Lower lobe of right lung (tissue), 2 donors: ENCODE results near the gene KRT79. TPM values are rescaled to one million over a fixed set of nuclear protein-coding genes. Genes with fewer than 3 reads are reported as not detected.

Source experiments
- ATAC-seq, 2 donors: fragments of 200-7000 bp; cut with Tn5 transposase; one replicate each; pipeline ENCODE4 v1.9.1; 2020 to 2022; ENCODE audit warnings: mild to moderate bottlenecking in 2 of 2, moderate library complexity in 2 of 2
- DNase-seq: peaks from one replicate; pipeline ENCODE4 v3.0.0-alpha.2; 2020
- H3K27ac ChIP-seq: fragments of 200-600 bp; one replicate; pipeline ENCODE4 v1.8.0; 2022
- H3K27me3 ChIP-seq: fragments of 200-600 bp; one replicate; pipeline ENCODE4 v1.8.0; 2022; ENCODE audit warnings: low read depth
- H3K36me3 ChIP-seq: fragments of 200-600 bp; one replicate; pipeline ENCODE4 v1.8.0; 2022; ENCODE audit warnings: mild to moderate bottlenecking
- H3K4me1 ChIP-seq: fragments of 200-600 bp; one replicate; pipeline ENCODE4 v1.8.0; 2022
- H3K4me3 ChIP-seq: fragments of 200-600 bp; one replicate; pipeline ENCODE4 v1.8.0; 2022; ENCODE audit warnings: mild to moderate bottlenecking
- H3K9me3 ChIP-seq: fragments of 200-600 bp; one replicate; pipeline ENCODE4 v1.8.0; 2022
- CTCF ChIP-seq: fragments of 200-600 bp; IDR thresholded peaks from one replicate; pipeline ENCODE4 v1.8.0; 2022; ENCODE audit warnings: antibody characterized with exemption, mild to moderate bottlenecking
- intact Hi-C: fragments of 100-400 bp; cut with DNase I; formaldehyde crosslinking; loops from one replicate; pipeline ENCODE4 v1.11.0; 2022
- total RNA-seq: library from RNA; stranded (reverse); fragmentation: NEBNext Ultra II Directional; extraction: Animal tissue kit (Norgen Biotek cat#: 25700); gene quantifications from one replicate; pipeline ENCODE4 v1.2.1, GENCODE V29; 2021
- donor health status: DM: no; HTN: yes; CAD: no; lungs with severe emphysema.

Gene KRT79
- total RNA-seq, 1 donor from 2014 or later, result 3.9 TPM

- intact Hi-C loops, result no loop called here
- H3K27me3 ChIP-seq, result peaks cover 15% of the 10 kb centered on the region
- no peaks in the 10 kb centered on the region for H3K4me1 ChIP-seq
- no peaks in the 10 kb centered on the region for H3K36me3 ChIP-seq
- ATAC-seq (no peak), DNase-seq (no peak)
- H3K27ac ChIP-seq, result no peak within 1 kb of the TSS
- H3K4me3 ChIP-seq, result no peak within 1 kb of the TSS
- no peak for TF ChIP-seq CTCF
- H3K9me3 ChIP-seq, result no peaks in the 10 kb centered on the region
Observed at GRCh38 chr12:52776913-52777395, 57.2 kb downstream of the KRT79 start, which contains the start of gene KRT76. Gene KRT76, minus strand, starts transcription at chr12:52777345. Its CDS starts 54 bp downstream, at chr12:52777291.

DNA sequence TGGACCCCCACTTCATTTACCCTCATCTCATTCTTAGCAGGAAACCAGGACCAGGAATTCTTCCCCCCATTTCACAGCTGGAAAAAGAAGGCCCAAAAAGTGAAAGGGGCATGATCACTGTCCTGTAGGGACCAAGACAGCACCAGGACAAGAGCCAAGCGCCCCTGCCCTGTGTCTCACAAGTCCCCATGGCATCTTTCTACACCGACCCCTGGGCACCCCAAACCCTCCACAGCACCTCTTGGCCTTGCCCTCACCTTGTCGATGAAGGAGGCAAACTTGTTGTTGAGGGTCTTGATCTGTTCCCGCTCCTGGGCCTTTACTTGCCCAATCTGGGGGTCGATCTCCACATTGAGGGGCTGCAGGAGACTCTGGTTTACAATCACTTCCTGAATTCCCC is 57.7 kb downstream of the KRT79 start:
- Histone ChIP-seq H3K4me1 (no peaks in the 10 kb centered on the region), H3K27me3 (peaks cover 10% of the 10 kb centered on the region), H3K27ac (no peak overlapping the region), H3K36me3 (no peaks in the 10 kb centered on the region), H3K4me3 (no peak overlapping the region), H3K9me3 (no peaks in the 10 kb centered on the region)
- ATAC-seq (no peak), DNase-seq (no peak)
- TF ChIP-seq CTCF, result no peak
- intact Hi-C loops, result no loop called here

GRCh38 chr12:52774629-52775250 is 59.4 kb downstream of the KRT79 start:
- no peak for TF ChIP-seq CTCF
- Histone ChIP-seq H3K27ac (no peak overlapping the region), H3K4me1 (no peaks in the 10 kb centered on the region), H3K36me3 (no peaks in the 10 kb centered on the region), H3K9me3 (no peaks in the 10 kb centered on the region), H3K4me3 (no peak overlapping the region), H3K27me3 (peaks cover 14% of the 10 kb centered on the region)
- ATAC-seq (no peak), DNase-seq (no peak)
- intact Hi-C loops, result no loop called here

GRCh38 chr12:52772772-52773171 is 61.3 kb downstream of the KRT79 start:
- Histone ChIP-seq H3K36me3 (no peaks in the 10 kb centered on the region), H3K27ac (no peak overlapping the region), H3K4me3 (no peak overlapping the region), H3K4me1 (no peaks in the 10 kb centered on the region), H3K9me3 (no peaks in the 10 kb centered on the region), H3K27me3 (peaks cover 18% of the 10 kb centered on the region)
- no peak for TF ChIP-seq CTCF
- DNase-seq (no peak), ATAC-seq (no peak)
- intact Hi-C loops, result no loop called here

DNA sequence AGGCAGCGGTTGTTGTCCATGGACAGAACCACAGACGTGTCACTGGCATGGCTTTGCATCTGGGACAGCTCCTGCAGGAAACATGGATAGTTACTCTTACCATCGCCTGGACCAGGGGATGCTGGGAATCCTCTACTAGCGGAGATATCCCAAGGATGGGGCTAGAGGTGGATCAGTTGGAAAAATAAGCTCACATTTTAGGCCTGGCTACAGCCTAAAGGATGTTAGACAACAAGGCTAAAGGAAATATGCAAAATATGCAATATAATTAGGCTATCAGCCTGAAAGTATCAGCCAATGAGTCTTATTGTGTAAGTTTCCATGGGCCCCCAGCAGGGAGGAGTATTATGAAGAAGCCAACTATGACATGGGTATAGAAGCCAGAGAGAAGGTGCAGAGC is 61.9 kb downstream of the KRT79 start:
- intact Hi-C loops, result no loop called here
- Histone ChIP-seq H3K27me3 (peaks cover 15% of the 10 kb centered on the region), H3K4me1 (no peaks in the 10 kb centered on the region), H3K4me3 (no peak overlapping the region), H3K9me3 (no peaks in the 10 kb centered on the region), H3K27ac (no peak overlapping the region), H3K36me3 (no peaks in the 10 kb centered on the region)
- no peak for TF ChIP-seq CTCF
- no peak for DNase-seq
- ATAC-seq, result no peak
